ENCODE measurements around the gene UBE2J2.

DNA sequence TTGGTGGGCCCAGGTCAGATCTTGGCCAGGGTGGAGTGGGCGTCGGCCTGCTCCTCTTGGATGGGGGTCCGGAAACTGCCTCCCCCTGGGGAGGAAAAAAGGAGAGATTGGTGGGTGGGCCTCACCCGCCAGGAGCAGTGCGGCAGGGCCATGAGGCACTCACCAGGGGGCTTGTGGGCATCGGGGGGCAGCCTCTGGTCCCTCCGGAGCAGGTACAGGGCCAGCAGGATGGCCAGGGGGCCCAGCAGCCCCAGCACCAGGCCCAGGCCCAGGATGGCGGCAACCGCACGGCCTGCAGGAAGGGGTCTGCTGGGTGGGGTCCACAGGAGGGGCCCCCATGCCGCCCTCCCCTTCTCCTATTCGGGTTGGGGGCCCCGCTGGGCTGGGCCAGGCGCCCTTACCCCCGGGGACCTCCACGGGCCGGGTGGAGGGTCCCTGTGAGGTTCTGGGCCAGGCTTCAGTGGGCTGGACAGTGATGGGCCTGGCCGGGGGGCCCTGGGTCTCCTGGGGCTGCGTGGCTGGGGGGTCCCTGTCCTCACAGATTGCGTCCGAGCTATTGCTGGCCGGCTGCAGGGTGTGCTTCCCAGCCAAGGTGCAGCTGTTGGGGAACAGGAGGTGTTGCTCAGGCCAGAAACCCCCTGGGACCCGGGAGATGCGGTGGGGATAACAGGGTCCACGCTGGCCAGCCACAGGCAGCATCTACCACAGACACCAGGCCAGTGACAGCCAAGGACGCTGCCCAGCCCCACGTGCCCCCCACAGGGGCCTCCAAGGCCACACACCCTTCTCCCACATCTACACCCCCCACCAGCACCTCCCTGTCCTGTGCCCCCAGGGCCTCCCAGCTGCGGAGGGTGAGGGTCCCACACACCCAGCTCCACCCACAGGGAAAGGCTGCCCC is 61.9 kb downstream of the UBE2J2 start:
- TF ChIP-seq, protein P1, sequence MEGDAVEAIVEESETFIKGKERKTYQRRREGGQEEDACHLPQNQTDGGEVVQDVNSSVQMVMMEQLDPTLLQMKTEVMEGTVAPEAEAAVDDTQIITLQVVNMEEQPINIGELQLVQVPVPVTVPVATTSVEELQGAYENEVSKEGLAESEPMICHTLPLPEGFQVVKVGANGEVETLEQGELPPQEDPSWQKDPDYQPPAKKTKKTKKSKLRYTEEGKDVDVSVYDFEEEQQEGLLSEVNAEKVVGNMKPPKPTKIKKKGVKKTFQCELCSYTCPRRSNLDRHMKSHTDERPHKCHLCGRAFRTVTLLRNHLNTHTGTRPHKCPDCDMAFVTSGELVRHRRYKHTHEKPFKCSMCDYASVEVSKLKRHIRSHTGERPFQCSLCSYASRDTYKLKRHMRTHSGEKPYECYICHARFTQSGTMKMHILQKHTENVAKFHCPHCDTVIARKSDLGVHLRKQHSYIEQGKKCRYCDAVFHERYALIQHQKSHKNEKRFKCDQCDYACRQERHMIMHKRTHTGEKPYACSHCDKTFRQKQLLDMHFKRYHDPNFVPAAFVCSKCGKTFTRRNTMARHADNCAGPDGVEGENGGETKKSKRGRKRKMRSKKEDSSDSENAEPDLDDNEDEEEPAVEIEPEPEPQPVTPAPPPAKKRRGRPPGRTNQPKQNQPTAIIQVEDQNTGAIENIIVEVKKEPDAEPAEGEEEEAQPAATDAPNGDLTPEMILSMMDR (IDR thresholded peaks at IDR 0.05): no peak
- TF ChIP-seq EP300 (IDR thresholded peaks at IDR 0.05): no peak
- TF ChIP-seq POLR2A (IDR thresholded peaks at IDR 0.05): no peak
- no peak for TF ChIP-seq POLR2AphosphoS5 (IDR thresholded peaks at IDR 0.05)

All from stomach (tissue), 4 donors.